Measurements from ENCODE around the gene LCTL. TPM values are rescaled to one million over a fixed set of nuclear protein-coding genes. Genes with fewer than 3 reads are reported as not detected.

The LCTL gene
- polyA plus RNA-seq, 2 of the 4 experiments (the other 2 are of a cell fraction) = not detected

DNA sequence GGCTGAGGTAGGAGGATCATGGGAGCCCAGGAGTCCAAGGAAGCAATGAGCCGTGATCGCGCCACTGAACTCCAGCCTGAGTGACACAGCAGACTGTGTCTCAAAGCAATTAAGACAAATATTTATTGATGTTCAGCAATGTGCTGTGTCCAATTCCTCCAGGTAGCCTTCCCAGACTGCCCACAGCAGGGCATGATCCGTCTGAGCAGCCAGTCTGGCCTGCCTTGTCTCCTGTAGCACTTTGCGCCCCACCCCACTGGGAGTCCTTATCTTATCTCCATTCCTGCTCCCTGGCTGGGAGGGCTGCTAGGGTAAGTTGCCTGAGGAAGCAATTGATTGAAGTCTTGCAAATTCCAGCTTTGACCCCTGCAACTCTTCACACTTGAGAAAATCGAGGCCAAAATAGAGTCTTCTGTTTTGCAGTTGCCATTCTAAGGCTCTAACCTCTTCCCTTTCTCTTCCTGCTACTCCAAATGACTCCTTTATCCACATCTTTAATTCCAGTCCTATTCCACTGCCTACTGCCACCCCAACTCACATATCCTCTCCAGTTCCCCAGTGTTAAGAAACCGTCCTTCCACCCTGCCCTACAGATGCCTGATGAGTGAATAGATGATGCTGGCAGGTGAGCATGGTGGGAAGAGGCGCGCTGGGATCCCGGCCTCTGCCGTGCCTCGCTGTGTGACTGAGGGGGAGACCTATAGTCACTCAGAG is 26.9 kb upstream of the LCTL start:
- Histone ChIP-seq H3K27ac (no peak overlapping the region), H3K4me3 (no peak overlapping the region), H3K9me3 (no peaks in the 10 kb centered on the region), H3K4me1 (peaks cover 8% of the 10 kb centered on the region), H3K4me2 (no peak overlapping the region)
- ChIA-PET POLR2A (no interaction called here), CTCF (interaction anchor here (0.6 to 8.1 kb wide), 9 partner anchors 11 to 272 kb away, joined by 3 to 48 read pairs (median 4); partner anchors contain the start of gene LCTL)
- 83% methylated on average over 12 of the region's 12 CpGs for WGBS (ENCODE audit: missing lambda C conversion rate)
- TF ChIP-seq RAD21 (conservative IDR thresholded peaks at IDR 0.05 in 1 of 2, IDR thresholded peaks at IDR 0.05 in 1 of 2) (no peak), MAZ (IDR thresholded peaks at IDR 0.05; ENCODE audit: borderline replicate concordance, low read depth, low read length) (no peak), GATA3 (IDR thresholded peaks at IDR 0.05; ENCODE audit: borderline replicate concordance) (no peak), HOXB5 (CRISPR knock-in tag; IDR thresholded peaks at IDR 0.05) (no peak), SMC3 (IDR thresholded peaks at IDR 0.05) (no peak), TFCP2L1 (CRISPR knock-in tag; IDR thresholded peaks at IDR 0.05) (no peak), NFE2L2 (conservative IDR thresholded peaks at IDR 0.05; ENCODE audit: low read length) (no peak), CBX2 (IDR thresholded peaks at IDR 0.05; ENCODE audit: borderline replicate concordance, low read depth) (no peak), ZFP36 (IDR thresholded peaks at IDR 0.05; ENCODE audit: borderline replicate concordance, partially characterized antibody) (no peak), ESRRA (IDR thresholded peaks at IDR 0.05; ENCODE audit: borderline replicate concordance, low read length) (no peak), CHD4 (IDR thresholded peaks at IDR 0.05; ENCODE audit: borderline replicate concordance) (no peak), CHD2 (IDR thresholded peaks at IDR 0.05; ENCODE audit: low read length, partially characterized antibody) (no peak)
- TF ChIP-seq, protein P1, sequence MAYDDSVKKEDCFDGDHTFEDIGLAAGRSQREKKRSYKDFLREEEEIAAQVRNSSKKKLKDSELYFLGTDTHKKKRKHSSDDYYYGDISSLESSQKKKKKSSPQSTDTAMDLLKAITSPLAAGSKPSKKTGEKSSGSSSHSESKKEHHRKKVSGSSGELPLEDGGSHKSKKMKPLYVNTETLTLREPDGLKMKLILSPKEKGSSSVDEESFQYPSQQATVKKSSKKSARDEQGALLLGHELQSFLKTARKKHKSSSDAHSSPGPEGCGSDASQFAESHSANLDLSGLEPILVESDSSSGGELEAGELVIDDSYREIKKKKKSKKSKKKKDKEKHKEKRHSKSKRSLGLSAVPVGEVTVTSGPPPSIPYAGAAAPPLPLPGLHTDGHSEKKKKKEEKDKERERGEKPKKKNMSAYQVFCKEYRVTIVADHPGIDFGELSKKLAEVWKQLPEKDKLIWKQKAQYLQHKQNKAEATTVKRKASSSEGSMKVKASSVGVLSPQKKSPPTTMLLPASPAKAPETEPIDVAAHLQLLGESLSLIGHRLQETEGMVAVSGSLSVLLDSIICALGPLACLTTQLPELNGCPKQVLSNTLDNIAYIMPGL (CRISPR knock-in tag; IDR thresholded peaks at IDR 0.05; ENCODE audit: borderline replicate concordance) = no peak
- TF ChIP-seq, protein P2, sequence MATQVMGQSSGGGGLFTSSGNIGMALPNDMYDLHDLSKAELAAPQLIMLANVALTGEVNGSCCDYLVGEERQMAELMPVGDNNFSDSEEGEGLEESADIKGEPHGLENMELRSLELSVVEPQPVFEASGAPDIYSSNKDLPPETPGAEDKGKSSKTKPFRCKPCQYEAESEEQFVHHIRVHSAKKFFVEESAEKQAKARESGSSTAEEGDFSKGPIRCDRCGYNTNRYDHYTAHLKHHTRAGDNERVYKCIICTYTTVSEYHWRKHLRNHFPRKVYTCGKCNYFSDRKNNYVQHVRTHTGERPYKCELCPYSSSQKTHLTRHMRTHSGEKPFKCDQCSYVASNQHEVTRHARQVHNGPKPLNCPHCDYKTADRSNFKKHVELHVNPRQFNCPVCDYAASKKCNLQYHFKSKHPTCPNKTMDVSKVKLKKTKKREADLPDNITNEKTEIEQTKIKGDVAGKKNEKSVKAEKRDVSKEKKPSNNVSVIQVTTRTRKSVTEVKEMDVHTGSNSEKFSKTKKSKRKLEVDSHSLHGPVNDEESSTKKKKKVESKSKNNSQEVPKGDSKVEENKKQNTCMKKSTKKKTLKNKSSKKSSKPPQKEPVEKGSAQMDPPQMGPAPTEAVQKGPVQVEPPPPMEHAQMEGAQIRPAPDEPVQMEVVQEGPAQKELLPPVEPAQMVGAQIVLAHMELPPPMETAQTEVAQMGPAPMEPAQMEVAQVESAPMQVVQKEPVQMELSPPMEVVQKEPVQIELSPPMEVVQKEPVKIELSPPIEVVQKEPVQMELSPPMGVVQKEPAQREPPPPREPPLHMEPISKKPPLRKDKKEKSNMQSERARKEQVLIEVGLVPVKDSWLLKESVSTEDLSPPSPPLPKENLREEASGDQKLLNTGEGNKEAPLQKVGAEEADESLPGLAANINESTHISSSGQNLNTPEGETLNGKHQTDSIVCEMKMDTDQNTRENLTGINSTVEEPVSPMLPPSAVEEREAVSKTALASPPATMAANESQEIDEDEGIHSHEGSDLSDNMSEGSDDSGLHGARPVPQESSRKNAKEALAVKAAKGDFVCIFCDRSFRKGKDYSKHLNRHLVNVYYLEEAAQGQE (IDR thresholded peaks at IDR 0.05) = no peak
- TF ChIP-seq, protein P3, sequence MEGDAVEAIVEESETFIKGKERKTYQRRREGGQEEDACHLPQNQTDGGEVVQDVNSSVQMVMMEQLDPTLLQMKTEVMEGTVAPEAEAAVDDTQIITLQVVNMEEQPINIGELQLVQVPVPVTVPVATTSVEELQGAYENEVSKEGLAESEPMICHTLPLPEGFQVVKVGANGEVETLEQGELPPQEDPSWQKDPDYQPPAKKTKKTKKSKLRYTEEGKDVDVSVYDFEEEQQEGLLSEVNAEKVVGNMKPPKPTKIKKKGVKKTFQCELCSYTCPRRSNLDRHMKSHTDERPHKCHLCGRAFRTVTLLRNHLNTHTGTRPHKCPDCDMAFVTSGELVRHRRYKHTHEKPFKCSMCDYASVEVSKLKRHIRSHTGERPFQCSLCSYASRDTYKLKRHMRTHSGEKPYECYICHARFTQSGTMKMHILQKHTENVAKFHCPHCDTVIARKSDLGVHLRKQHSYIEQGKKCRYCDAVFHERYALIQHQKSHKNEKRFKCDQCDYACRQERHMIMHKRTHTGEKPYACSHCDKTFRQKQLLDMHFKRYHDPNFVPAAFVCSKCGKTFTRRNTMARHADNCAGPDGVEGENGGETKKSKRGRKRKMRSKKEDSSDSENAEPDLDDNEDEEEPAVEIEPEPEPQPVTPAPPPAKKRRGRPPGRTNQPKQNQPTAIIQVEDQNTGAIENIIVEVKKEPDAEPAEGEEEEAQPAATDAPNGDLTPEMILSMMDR (IDR thresholded peaks at IDR 0.05) = no peak
- TF ChIP-seq, protein P4, sequence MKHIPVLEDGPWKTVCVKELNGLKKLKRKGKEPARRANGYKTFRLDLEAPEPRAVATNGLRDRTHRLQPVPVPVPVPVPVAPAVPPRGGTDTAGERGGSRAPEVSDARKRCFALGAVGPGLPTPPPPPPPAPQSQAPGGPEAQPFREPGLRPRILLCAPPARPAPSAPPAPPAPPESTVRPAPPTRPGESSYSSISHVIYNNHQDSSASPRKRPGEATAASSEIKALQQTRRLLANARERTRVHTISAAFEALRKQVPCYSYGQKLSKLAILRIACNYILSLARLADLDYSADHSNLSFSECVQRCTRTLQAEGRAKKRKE (CRISPR knock-in tag; IDR thresholded peaks at IDR 0.05; ENCODE audit: low read depth) = no peak
- no peak for FAIRE-seq
- ATAC-seq = no peak
- DNase-seq (ENCODE audit: low read depth in 1 of 2, low spot score in 1 of 2) = no peak
